HepG2 (cell line): ENCODE data around the gene PREX1. TPM values are rescaled to one million over a fixed set of nuclear protein-coding genes. Genes with fewer than 3 reads are reported as not detected.

Source experiments
- ATAC-seq: fragments of 200-7000 bp; cut with Tn5 transposase; 3 replicates; pipeline ENCODE4 v1.9.1; 2020; ENCODE audit warnings: mild to moderate bottlenecking, moderate library complexity
- BruUV-seq: library from RNA; stranded (reverse); fragments of 400-500 nt; replicated peaks from 2 replicates; lab custom pipeline; 2021; lab: Mats Ljungman, UMichigan
- CTCF ChIA-PET: fragments of 300-600 bp; formaldehyde crosslinking; extraction: SDS; loops from one replicate; lab custom pipeline; 2021; ENCODE audit warnings: low total read pairs, inconsistent platforms, low intra/inter-chr PET ratio; lab: Yijun Ruan, JAX
- POLR2A ChIA-PET: fragments of 350-600 bp; sonication (Branson Sonifier 250); formaldehyde crosslinking; loops from one replicate; lab custom pipeline; 2020; ENCODE audit warnings: antibody characterized with exemption, inconsistent platforms; lab: Yijun Ruan, JAX
- DNase-seq: peaks from one replicate; pipeline ENCODE4 v3.0.0-alpha.2; 2015; ENCODE audit warnings: low spot score
- FAIRE-seq: peaks from 3 replicates; lab custom pipeline; 2011; peaks lifted over from hg19 to GRCh38; lab: Jason Lieb, UNC
- H2AFZ ChIP-seq: one replicate; pipeline ENCODE4 v1.6.1; 2011; ENCODE audit warnings: low read length, inconsistent platforms
- H3K27ac ChIP-seq: fragments of 300-600 bp; 3 replicates; pipeline ENCODE4 v1.8.0; 2011; ENCODE audit warnings: mixed run types, mild to moderate bottlenecking, mixed read lengths, low read length, inconsistent platforms; ENCODE audit not compliant: insufficient read depth; ENCODE audit errors: extremely low read length
- H3K27me3 ChIP-seq, 2 experiments: fragments of 200-600 bp in 1 of 2; 2 replicates in 1 of 2; 3 replicates in 1 of 2; pipeline versions ENCODE4 v1.6.0 to v1.8.0; 2011; ENCODE audit warnings: low read length in 2 of 2, mild to moderate bottlenecking in 2 of 2, moderate library complexity in 2 of 2, inconsistent platforms in 1 of 2; ENCODE audit not compliant: insufficient read depth in 2 of 2, control insufficient read depth in 1 of 2
- H3K36me3 ChIP-seq, 2 experiments: fragments of 200-600 bp in 1 of 2; replicated peaks in 1 of 2; 2 replicates in 1 of 2; 3 replicates in 1 of 2; pipeline versions ENCODE4 v1.5.1 to v1.8.0; 2011; ENCODE audit warnings: low read length in 2 of 2, inconsistent platforms in 1 of 2; ENCODE audit not compliant: insufficient read depth in 2 of 2, control insufficient read depth in 1 of 2
- H3K4me1 ChIP-seq: 2 replicates; pipeline ENCODE4 v1.5.1; 2012; ENCODE audit warnings: low read length, inconsistent platforms; ENCODE audit not compliant: insufficient read depth
- H3K4me2 ChIP-seq: 2 replicates; pipeline ENCODE4 v1.6.0; 2011; ENCODE audit warnings: low read depth, low read length, inconsistent platforms
- H3K4me3 ChIP-seq, 3 experiments: fragments of 200-600 bp in 1 of 3; sonication (generic), shearing (Covaris generic) in 1 of 3; replicated peaks in 1 of 3; 2 replicates each; pipeline ENCODE4 v1.5.1; 2011 to 2016; ENCODE audit warnings: low read length in 3 of 3, inconsistent platforms in 2 of 3, low read depth in 2 of 3, mild to moderate bottlenecking in 2 of 3, control low read depth in 1 of 3, mixed read lengths in 1 of 3; ENCODE audit not compliant: insufficient read depth in 1 of 3
- H3K79me2 ChIP-seq: one replicate; pipeline ENCODE4 v1.6.1; 2011; ENCODE audit warnings: low read length, inconsistent platforms; ENCODE audit not compliant: insufficient read depth
- H3K9ac ChIP-seq: 2 replicates; pipeline ENCODE4 v1.6.0; 2011; ENCODE audit warnings: mild to moderate bottlenecking, low read depth, low read length, inconsistent platforms; ENCODE audit not compliant: insufficient read depth
- H3K9me3 ChIP-seq: 2 replicates; pipeline ENCODE4 v1.5.1; 2012; ENCODE audit warnings: mild to moderate bottlenecking, low read length
- H4K20me1 ChIP-seq: 2 replicates; pipeline ENCODE4 v1.6.0; 2011; ENCODE audit warnings: inconsistent platforms, mild to moderate bottlenecking, low read length, moderate library complexity; ENCODE audit not compliant: insufficient read depth
- BCL6 ChIP-seq: IDR thresholded peaks from 2 replicates; pipeline ENCODE4 v1.6.1; 2016; ENCODE audit warnings: missing genetic modification reagents, missing compliant biosample characterization
- BRCA1 ChIP-seq: sonication (generic); formaldehyde crosslinking; IDR thresholded peaks from 2 replicates; pipeline ENCODE4 v1.4.0; 2020; ENCODE audit warnings: missing genetic modification reagents
- CBX5 ChIP-seq: sonication (generic); formaldehyde crosslinking; IDR thresholded peaks from 2 replicates; pipeline ENCODE4 v1.4.0; 2020; ENCODE audit warnings: missing genetic modification reagents, borderline replicate concordance
- HHEX ChIP-seq: IDR thresholded peaks from 2 replicates; pipeline ENCODE4 v1.6.1; 2016; ENCODE audit warnings: control low read depth
- HOXA3 ChIP-seq: sonication (generic); formaldehyde crosslinking; IDR thresholded peaks from 2 replicates; pipeline ENCODE4 v1.5.0; 2020; ENCODE audit warnings: missing genetic modification reagents
- MATR3 ChIP-seq: sonication (generic); formaldehyde crosslinking; IDR thresholded peaks from 2 replicates; pipeline ENCODE4 v1.4.0; 2020; ENCODE audit warnings: missing genetic modification reagents
- PCBP2 ChIP-seq: fragments of 200-400 bp; formaldehyde crosslinking; optimal IDR thresholded peaks from 2 replicates; pipeline ENCODE3; 2018; ENCODE audit warnings: low read length, low read depth; ENCODE audit not compliant: poor library complexity, severe bottlenecking
- SETDB1 ChIP-seq: sonication (generic); formaldehyde crosslinking; IDR thresholded peaks from 2 replicates; pipeline ENCODE4 v1.5.1; 2020; ENCODE audit warnings: missing genetic modification reagents, mild to moderate bottlenecking, borderline replicate concordance
- SNAPC2 ChIP-seq: sonication (generic); formaldehyde crosslinking; IDR thresholded peaks from 2 replicates; pipeline ENCODE4 v1.8.1; 2022; ENCODE audit warnings: mild to moderate bottlenecking, missing genetic modification reagents
- TAF1 ChIP-seq: sonication (generic); formaldehyde crosslinking; IDR thresholded peaks from 2 replicates; pipeline ENCODE4 v1.4.0; 2020; ENCODE audit warnings: missing genetic modification reagents
- ZBTB44 ChIP-seq: sonication (generic); formaldehyde crosslinking; IDR thresholded peaks from 2 replicates; pipeline ENCODE4 v1.4.0; 2020; ENCODE audit warnings: missing genetic modification reagents
- ZNF317 ChIP-seq: sonication (generic); formaldehyde crosslinking; IDR thresholded peaks from 2 replicates; pipeline ENCODE4 v1.5.0; 2020; ENCODE audit warnings: mild to moderate bottlenecking, missing genetic modification reagents
- ZNF460 ChIP-seq: sonication (generic); formaldehyde crosslinking; IDR thresholded peaks from 2 replicates; pipeline ENCODE4 v1.5.1; 2020; ENCODE audit warnings: missing genetic modification reagents, mild to moderate bottlenecking, borderline replicate concordance
- ZNF616 ChIP-seq: sonication (generic); formaldehyde crosslinking; IDR thresholded peaks from 2 replicates; pipeline ENCODE4 v1.5.0; 2020; ENCODE audit warnings: low read depth, mild to moderate bottlenecking, missing genetic modification reagents
- ZNF740 ChIP-seq: sonication (generic); formaldehyde crosslinking; IDR thresholded peaks from 2 replicates; pipeline ENCODE4 v1.4.0; 2020; ENCODE audit warnings: missing genetic modification reagents
- WGBS: methylation state at CpG from one replicate; pipeline ENCODE4 v1.1.6; 2017; ENCODE audit warnings: low lambda C conversion rate; 5-methylcytosine and 5-hydroxymethylcytosine counted together
- in situ Hi-C: cut with HindIII; loops from 2 replicates; pipeline ENCODE4 v1.10.0; 2017; ENCODE audit warnings: low pct_unique_long_range_greater_than_20kb; ENCODE audit not compliant: extremely low pct_ligation_motif_present
- intact Hi-C: fragments of 100-400 bp; cut with micrococcal nuclease; formaldehyde crosslinking; loops from one replicate; pipeline ENCODE4 v1.10.0; 2022; ENCODE audit not compliant: unreplicated experiment
- polyA plus RNA-seq, 8 experiments: library from polyadenylated mRNA; depleted of rRNA in 3 of 8; stranded (reverse) in 7 of 8; unstranded in 1 of 8; fragments of >200 nt; fragmentation: Illumina TruSeq in 4 of 8; extraction: Trizol in 4 of 8; gene quantifications; 2 replicates each; pipeline versions ENCODE4 v1.2.1 to v1.2.3, GENCODE V29; 2011 to 2016; ENCODE audit warnings: low read depth in 4 of 8, missing spikeins in 1 of 8, mixed read lengths in 1 of 8; ENCODE audit not compliant: insufficient read depth in 1 of 8
- total RNA-seq, 5 experiments: library from RNA; depleted of rRNA; stranded (reverse); fragments of >200 nt; fragmentation: Illumina TruSeq; extraction: Trizol; gene quantifications; 2 replicates each; pipeline ENCODE4 v1.2.3, GENCODE V29; 2016; ENCODE audit warnings: low read depth in 1 of 5
- TF ChIP-seq, protein P1 (sequence below): sonication (generic); formaldehyde crosslinking; IDR thresholded peaks from 2 replicates; pipeline ENCODE4 v1.8.1; 2023; ENCODE audit warnings: mild to moderate bottlenecking, missing genetic modification reagents
- TF ChIP-seq, protein P2 (sequence below): sonication (generic); formaldehyde crosslinking; IDR thresholded peaks from 2 replicates; pipeline ENCODE4 v1.4.0; 2020; ENCODE audit warnings: missing genetic modification reagents

The PREX1 gene
- total and polyA plus RNA-seq, 2 of the 13 experiments (the other 11 are each of a cell fraction or from before 2014, with no cell fraction given) = 0.02 to 0.04 TPM

GRCh38 chr20:48749437-48749836 lies 78.4 kb downstream of the PREX1 start:
- Histone ChIP-seq H4K20me1 (no peaks in the 10 kb centered on the region; the same call in 1 of the 2 replicates), H3K27ac (no peak overlapping the region), H3K36me3 (no peaks in the 10 kb centered on the region), H3K4me3 (no peak overlapping the region), H3K4me1 (peaks cover 6% of the 10 kb centered on the region), H3K27me3 (peaks cover 10 to 48% of the 10 kb centered on the region in 2 experiments; a peak in 4 of 5 replicates), H3K4me2 (no peak overlapping the region), H3K9me3 (no peaks in the 10 kb centered on the region), H3K9ac (no peak overlapping the region), H2AFZ (no peak overlapping the region), H3K79me2 (no peaks in the 10 kb centered on the region)
- ChIA-PET POLR2A (no interaction called here), CTCF (no interaction called here)
- in situ Hi-C loops (no loop called here), intact Hi-C loops (no loop called here)
- WGBS = 22% methylated on average over 7 of the region's 10 CpGs
- no peak for FAIRE-seq
- BruUV-seq = no TSS peak
- ATAC-seq = no peak; the same call in 2 of the 3 replicates
- no peak for DNase-seq
- no peak for TF ChIP-seq ZNF616 (CRISPR knock-in tag)
- TF ChIP-seq ZBTB44 (CRISPR knock-in tag) = no peak
- TF ChIP-seq MATR3 = no peak
- no peak for TF ChIP-seq PCBP2
- no peak for TF ChIP-seq ZNF460
- TF ChIP-seq HOXA3 (CRISPR knock-in tag) = no peak
- TF ChIP-seq, protein P1, sequence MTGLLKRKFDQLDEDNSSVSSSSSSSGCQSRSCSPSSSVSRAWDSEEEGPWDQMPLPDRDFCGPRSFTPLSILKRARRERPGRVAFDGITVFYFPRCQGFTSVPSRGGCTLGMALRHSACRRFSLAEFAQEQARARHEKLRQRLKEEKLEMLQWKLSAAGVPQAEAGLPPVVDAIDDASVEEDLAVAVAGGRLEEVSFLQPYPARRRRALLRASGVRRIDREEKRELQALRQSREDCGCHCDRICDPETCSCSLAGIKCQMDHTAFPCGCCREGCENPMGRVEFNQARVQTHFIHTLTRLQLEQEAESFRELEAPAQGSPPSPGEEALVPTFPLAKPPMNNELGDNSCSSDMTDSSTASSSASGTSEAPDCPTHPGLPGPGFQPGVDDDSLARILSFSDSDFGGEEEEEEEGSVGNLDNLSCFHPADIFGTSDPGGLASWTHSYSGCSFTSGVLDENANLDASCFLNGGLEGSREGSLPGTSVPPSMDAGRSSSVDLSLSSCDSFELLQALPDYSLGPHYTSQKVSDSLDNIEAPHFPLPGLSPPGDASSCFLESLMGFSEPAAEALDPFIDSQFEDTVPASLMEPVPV (CRISPR knock-in tag) = no peak
- no peak for TF ChIP-seq CBX5 (CRISPR knock-in tag)
- TF ChIP-seq TAF1 (CRISPR knock-in tag) = no peak
- TF ChIP-seq SETDB1 (CRISPR knock-in tag) = no peak
- no peak for TF ChIP-seq BCL6 (CRISPR knock-in tag)
- TF ChIP-seq BRCA1 (CRISPR knock-in tag) = no peak
- TF ChIP-seq ZNF740 (CRISPR knock-in tag) = no peak
- TF ChIP-seq SNAPC2 (CRISPR knock-in tag) = no peak
- no peak for TF ChIP-seq ZNF317 (CRISPR knock-in tag)
- TF ChIP-seq HHEX (CRISPR knock-in tag) = no peak
- TF ChIP-seq, protein P2, sequence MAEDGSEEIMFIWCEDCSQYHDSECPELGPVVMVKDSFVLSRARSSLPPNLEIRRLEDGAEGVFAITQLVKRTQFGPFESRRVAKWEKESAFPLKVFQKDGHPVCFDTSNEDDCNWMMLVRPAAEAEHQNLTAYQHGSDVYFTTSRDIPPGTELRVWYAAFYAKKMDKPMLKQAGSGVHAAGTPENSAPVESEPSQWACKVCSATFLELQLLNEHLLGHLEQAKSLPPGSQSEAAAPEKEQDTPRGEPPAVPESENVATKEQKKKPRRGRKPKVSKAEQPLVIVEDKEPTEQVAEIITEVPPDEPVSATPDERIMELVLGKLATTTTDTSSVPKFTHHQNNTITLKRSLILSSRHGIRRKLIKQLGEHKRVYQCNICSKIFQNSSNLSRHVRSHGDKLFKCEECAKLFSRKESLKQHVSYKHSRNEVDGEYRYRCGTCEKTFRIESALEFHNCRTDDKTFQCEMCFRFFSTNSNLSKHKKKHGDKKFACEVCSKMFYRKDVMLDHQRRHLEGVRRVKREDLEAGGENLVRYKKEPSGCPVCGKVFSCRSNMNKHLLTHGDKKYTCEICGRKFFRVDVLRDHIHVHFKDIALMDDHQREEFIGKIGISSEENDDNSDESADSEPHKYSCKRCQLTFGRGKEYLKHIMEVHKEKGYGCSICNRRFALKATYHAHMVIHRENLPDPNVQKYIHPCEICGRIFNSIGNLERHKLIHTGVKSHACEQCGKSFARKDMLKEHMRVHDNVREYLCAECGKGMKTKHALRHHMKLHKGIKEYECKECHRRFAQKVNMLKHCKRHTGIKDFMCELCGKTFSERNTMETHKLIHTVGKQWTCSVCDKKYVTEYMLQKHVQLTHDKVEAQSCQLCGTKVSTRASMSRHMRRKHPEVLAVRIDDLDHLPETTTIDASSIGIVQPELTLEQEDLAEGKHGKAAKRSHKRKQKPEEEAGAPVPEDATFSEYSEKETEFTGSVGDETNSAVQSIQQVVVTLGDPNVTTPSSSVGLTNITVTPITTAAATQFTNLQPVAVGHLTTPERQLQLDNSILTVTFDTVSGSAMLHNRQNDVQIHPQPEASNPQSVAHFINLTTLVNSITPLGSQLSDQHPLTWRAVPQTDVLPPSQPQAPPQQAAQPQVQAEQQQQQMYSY (CRISPR knock-in tag) = no peak
